Stimulated activated naive CD4-positive, alpha-beta T cell (primary cell): ENCODE results near the gene COQ7.

ENCODE experiments used
- DNase-seq, 6 experiments: peaks; one replicate each; lab custom pipeline; 2025; lab: John Stamatoyannopoulos, UW

The COQ7 gene

GRCh38 chr16:19067349-19068236 is at the start of gene COQ7:
TSS of gene COQ7 (plus strand) at chr16:19067614. CDS start at chr16:19067665, 51 bp downstream.
- DNase-seq, result peak; percentile 96 to 100 (median 99)

GRCh38 chr16:19020689-19021088 is 46.7 kb upstream of the COQ7 start:
- DNase-seq, result no peak

- no peak for DNase-seq
Measured at GRCh38 chr16:19021747-19022146, 45.7 kb upstream of the COQ7 start.

GRCh38 chr16:19027416-19027815 is 40.0 kb upstream of the COQ7 start:
- DNase-seq, result no peak

GRCh38 chr16:19029980-19030379 is 37.4 kb upstream of the COQ7 start:
- no peak for DNase-seq

GRCh38 chr16:19031738-19032137 is 35.7 kb upstream of the COQ7 start:
- DNase-seq, result no peak

- no peak for DNase-seq
Measured at GRCh38 chr16:19033761-19034160, 33.7 kb upstream of the COQ7 start.

GRCh38 chr16:19040400-19040799 is 27.0 kb upstream of the COQ7 start:
- no peak for DNase-seq

DNA sequence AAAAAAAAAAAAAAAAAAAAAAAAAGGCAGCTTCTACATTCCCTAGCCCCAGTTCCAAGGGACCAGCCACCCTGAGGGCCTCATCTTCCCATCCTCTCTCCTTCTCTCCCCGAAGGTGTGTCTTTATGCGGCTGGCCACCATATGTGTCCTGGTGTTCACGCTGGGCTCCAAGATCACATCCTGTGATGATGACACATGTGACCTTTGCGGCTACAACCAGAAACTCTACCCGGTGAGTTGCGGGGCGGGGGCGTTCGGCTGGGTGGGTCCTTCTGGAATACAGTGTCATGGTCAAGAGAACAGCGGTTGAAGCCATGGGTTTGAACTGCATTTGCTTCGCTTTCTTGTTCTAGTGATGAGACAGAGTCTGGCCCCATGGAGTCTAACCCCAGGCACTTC is 22.6 kb upstream of the COQ7 start:
- no peak for DNase-seq

- no peak for DNase-seq
Measured at GRCh38 chr16:19046062-19046461, 21.4 kb upstream of the COQ7 start.

DNA sequence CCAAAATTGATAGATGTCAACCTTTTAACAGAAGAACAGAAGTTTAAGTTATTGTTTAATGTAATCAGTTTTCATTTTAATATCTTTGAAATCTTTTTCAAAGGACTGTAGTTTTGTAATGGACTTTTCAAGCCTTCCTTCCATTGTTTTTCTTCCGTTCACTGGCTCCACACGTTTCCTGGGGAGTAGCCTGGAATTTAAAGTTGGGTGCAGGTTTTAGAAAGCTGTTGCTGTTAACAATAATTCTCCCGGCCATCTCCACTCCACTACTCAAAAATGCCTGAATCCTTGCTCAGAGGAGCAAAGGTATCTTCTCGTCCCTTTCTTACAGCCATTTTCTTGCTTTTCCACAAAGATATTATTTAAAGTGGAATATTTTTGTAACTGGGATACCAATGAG is 4.7 kb upstream of the COQ7 start:
- no peak for DNase-seq

GRCh38 chr16:19066988-19067348 is 446 bp upstream of the COQ7 start:
- no peak for DNase-seq

- DNase-seq, result no peak
Measured at GRCh38 chr16:19068237-19068815, 912 bp downstream of the COQ7 start.

DNA sequence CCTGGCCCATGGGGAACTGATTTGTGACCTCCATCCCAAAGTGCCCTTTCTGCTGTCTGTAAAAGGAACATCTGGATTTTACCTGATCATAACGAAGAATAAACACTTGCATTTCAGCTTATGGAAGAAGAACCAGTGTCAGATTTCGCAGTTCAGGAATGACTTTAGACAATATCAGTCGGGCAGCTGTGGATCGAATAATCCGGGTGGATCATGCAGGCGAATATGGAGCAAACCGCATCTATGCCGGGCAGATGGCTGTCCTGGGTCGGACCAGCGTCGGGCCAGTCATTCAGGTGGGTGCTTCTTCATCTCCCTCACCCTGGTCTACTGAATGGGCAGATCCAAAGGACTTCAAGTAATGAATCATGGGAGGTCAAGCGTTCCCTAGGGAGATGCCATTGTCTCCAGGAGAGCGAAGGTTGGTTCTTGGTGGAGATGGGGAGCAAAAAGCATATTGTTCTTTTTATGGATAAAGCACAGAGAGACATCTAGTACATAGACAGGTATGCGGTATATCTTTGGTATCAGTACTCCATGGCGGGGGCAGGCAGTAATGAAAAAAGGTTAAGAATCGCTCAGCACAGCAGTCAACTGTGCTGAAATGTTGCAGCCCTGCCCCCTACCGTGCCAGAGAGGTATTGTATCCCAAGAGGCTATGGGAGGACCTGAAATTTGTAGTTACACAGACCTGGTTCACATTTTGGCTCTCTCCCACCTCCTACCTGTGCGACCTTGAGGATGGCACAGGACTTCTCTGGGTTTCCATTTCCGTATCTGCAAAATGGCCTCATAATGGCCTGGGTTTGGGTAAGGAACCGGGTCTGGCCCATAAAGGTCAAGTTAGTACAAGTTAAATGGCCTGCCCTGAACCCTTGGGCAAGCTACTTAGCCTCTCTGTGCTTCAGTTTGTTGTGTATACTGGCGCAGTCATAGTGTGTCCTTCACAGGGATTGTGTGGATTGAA is 4.7 kb downstream of the COQ7 start:
- DNase-seq, result peak in 5 of 6 experiments; percentile 7 to 31 (median 17)

GRCh38 chr16:19073344-19073743 is 5.9 kb downstream of the COQ7 start:
- DNase-seq, result no peak

- no peak for DNase-seq
Measured at GRCh38 chr16:19073863-19074262, 6.4 kb downstream of the COQ7 start.

DNA sequence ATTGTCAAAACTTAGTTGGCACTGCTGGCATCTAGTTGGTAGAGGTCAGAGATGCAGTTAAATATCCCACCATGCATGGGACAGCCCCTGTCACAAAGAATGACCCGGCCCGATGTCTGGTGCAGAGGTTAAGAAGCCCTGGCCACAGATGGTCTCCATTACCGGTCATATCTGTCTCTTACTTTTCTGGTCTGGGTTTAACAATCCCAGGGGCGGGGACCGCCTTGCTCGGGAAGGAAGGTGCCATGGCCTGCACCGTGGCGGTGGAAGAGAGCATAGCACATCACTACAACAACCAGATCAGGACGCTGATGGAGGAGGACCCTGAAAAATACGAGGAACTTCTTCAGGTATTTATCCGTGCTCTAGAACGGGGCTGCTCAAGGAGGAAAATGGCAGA is 8.1 kb downstream of the COQ7 start:
- DNase-seq, result no peak

DNA sequence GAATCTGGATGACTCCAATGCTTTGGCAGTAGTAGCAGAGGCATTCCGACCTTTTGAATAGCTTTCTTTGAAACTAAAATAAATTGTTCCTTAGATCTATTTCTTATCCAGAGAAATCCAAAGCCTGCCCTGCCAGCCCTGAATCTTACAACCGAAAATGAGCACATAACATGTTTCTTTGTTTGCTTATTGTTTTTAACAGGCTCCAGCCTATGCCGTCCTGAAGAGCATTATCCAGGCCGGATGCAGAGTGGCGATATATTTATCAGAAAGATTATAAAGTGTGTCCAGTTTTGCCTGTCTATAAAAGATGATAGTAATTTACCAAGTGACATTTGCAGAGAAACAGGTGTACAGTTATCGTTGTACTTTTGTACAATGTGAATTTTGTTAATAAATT is 10.5 kb downstream of the COQ7 start:
- DNase-seq, result no peak

- no peak for DNase-seq
Measured at GRCh38 chr16:19083670-19084069, 16.3 kb downstream of the COQ7 start.

GRCh38 chr16:19084139-19084538 is 16.7 kb downstream of the COQ7 start:
- DNase-seq, result no peak

GRCh38 chr16:19084879-19085278 is 17.5 kb downstream of the COQ7 start:
- DNase-seq, result no peak

DNA sequence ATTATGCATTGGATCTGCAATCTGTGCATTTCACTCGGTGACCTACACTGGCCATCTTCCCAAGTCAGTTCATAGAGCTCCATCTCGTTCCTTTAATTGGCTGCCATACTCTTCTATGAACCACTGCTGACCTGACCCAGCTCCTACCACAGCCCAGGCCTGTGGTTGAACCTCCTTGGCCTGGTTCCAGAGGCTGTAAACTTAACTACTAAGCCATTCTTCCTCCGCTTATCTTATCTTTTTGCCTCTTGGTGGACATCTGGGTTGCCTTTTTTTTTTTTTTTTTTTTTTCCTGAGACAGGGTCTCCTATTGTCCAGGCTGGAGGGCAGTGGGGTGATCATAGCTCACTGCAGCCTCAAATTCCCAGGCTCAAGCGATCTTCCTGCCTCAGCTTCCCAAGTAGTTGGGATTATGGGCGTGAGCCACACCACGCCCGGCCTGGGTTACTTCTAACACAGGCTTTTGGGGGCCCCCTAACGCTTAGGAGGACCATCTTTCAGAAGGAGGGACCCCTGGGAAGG is 18.3 kb downstream of the COQ7 start:
- DNase-seq, result no peak
